GM21786 (cell line): Measurements from ENCODE around the gene TOMM20.

ENCODE experiments used
- ATAC-seq: cut with Tn5 transposase; IDR thresholded peaks from one replicate; pipeline ENCODE4 v1.9.1; 2021; ENCODE audit not compliant: unreplicated experiment

Gene TOMM20

DNA sequence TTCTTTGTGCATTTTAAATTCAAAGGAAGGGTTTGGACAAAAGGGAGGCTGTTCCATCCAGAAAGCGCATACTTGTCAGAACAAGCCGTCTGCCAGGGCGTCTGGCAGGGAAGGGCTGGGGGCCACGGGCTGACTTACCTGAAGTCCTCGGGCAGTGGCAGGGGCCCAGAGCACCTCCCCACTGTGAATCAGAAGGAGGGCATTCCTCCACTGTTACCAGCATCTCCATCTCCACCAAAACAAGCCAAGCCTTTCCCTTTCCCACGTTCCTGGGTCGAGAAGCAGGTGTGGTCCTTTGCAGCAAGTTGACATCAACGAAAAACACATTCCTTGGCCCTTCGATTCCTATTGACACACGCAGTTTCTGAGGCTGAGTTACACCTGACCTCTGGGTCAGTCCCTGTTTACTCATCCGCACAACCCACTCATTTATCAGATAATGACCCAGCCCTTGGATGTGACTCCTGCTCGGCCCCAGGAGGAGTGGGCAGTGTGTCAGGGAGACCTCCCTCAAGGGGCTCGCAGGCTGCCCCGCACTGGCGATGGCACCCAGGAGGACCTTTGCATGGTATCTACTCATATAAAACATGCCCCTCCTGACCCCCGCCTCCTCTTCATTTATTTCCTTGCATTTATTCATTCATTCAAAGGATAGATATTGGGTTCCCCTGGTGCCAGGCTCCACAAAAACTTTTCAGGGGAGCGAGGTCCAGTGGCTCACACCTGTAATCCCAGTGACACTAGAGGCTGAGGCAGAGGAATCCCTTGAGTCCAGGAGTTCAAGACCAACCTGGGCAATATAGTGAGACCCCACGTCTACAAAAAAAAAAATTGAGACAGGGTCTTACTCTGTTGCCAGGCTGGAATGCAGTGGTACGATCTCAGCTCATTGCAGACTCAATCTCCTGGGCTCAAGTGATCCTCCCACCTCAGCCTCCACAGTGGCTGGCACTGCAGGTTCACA is 60.2 kb downstream of the TOMM20 start:
- ATAC-seq, result no peak

DNA sequence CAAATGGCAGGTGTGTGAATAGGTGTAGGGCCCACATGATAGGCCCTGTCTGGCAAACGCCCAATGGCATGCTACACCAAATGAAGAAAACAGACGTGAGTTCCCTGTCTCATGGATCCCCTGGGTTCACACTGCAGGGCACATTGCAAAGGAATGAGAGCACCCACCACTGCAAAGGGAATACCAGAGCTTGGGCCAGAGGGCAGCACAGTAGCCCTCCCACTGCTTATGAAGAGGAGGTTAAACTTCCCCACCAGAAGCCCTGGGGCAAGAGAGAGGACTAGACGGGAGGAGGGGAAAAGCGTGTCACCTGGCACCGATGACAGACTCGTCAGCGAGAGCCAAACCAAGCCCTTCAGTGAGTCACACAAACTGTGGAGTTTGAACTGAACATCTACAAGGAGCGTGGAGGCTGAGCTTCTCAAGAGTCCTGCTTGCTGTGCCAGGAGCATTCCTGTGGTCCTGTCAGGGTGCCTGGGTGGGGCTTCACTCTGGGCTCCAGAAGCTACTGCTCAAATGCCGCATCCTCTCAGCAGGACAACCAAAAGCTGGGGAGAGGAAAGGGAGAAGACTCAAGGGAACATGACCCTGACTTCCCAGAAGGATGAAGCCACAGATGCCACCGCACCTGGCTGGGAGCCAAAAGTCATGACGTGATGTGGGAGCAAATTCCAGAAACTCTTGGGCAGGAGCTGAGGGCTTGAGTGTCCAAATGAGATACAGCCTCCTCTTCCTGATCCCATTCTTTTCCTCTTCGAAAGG is 61.1 kb downstream of the TOMM20 start:
- ATAC-seq, result no peak

DNA sequence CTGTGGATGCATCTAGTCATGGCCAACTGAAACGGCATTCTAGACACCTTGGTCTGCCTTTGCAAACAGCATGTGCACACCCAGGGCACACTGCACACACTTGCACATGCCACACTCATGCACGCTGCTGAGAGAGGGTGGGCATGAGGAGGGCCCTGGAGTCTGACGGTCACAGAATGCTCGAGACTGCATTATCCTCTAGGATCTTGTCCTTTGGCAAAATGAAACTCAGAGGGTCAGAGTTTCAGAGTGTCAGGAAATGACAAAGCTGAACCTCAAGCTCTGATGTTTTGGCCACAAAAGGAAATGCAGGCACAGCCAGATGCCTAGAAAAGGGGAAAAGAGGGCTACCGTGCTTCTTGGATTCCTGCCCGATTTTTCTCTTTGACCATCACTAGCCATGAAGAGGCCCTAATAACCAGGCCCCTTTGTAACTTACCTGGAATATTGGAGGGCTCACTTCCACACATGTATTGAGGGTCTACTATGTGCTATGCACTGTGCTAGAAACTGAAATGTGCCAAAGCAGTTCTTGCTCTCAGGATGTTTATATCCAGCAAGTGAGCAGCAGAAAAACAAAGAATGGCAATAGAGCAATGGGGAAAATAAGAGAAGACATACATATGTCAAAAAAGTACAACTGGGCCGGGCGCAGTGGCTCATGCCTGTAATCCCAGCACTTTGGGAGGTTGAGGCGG is 65.4 kb downstream of the TOMM20 start:
- ATAC-seq, result no peak

DNA sequence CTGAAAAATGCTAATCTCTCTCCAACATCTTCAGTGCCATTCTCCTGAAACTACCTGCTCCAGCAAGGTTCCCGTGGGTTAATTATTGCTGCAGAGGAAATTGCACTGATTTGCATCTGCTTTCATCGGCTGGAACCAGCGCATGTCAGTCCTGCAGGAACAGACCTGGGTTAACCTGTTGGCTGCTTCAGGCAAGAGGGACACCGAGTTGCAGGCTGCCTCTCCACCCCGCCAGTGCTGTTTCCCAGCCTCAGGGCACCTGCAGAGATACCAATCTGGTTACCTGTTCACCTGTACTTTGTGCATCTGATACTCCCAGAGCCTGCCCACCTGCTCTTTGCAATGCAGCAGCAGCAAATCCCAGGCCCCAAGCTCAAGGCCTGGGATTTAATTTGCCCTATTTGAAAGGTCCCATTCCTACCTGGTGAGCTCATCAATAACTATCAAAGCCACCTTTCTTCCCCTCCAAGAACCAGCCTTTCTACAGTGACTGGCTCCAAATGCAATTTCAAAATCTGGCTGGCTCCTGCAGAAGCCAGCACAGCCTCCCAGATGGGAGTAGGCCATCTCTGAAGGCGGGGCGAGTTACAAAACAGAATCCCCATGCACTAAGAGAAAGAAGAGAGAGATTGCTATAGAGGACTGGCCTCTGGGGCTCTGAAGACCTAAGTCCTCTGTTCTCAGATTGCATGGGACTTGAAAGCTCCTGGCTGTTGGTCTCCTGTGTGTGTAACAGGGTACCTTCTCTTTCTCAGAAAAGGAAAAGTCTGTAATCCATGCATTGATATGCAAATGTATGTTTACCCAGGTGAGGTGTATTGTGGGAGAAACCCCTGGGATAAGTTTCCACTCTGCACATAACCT is 67.8 kb downstream of the TOMM20 start:
- no peak for ATAC-seq
